ELF-1 (cell line): ENCODE results near the gene AGRN.

Source experiments
- DNase-seq: peaks from one replicate; pipeline ENCODE4 v3.0.0-alpha.2; 2016; ENCODE audit warnings: low read depth, low spot score

The AGRN gene

DNA sequence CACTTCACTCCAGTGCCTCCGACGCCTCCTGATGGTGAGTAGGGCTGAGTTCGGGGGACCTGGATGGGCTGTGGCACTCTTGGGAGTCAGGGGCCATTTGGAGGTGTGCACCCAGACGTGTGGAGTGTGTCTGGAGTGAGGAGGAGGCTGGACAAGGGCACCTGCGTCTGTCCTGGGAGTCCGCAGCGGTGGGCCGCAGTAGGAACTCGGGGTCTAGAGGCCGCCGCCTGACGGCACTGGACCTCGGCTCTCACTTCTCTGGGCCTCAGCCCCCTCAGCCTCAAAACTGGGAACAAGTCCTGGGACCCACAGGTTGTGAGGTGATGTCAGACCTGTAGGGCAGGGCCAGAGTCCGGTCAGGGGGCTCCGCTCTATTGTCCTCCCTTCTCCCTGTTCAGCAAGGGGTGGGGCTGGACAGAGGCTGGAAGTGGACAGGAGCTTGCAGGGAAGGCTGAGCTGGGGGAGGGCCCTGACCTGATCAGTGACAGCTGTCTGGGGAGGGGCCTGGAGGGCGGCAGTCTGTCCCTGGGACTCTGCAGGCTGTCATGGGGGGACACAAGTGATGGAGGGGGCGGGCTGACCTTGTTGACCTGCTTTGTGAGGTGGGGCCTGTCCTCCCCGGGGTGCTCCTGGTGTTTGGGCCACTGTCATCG is 15.5 kb downstream of the AGRN start:
- no peak for DNase-seq

DNA sequence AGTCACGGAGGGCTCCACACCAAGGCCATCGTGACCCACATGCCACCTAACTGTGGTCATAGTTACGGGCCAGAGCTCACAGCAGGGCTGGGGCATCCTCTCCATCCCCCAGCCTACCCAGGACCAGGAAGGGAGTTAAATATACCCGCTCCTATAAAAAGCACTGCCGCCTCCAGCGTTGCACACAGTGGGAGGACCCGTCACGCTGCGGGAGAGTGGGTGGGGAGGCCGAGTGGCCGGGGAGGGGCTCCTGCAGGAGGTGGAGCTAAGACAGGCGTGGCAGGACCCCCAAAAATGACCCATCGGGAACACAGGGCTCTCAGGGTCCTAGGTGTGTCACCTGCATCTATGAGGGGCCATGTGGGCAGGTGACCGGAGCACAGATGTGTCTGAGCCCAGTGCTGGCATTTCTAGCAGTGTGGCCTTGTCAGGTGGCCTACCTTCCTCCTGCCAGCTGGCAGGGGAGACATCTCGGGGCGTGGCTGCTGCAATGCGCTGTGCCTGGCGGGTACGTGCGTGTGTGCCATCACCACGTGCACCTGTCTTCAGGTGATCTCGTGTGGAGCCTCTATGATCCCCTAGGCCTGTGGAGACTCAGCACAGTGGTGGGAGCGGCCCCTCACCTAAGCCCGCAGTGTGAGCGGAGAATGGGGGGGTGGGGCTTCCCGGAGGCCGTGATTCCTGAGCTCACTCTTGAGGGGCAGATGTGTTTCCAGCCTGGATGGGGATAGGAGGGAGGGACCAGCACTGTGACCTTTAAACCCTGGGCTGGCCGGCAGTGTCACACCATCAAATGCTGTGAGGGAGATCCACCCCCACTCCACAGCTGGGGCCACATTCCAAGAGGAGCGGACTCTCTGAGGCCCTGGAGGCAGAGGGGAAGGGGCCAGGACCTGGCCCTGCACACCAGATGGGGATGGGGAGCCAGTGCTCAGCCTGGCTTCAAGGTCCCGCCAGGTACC is 17.7 kb downstream of the AGRN start:
- no peak for DNase-seq

DNA sequence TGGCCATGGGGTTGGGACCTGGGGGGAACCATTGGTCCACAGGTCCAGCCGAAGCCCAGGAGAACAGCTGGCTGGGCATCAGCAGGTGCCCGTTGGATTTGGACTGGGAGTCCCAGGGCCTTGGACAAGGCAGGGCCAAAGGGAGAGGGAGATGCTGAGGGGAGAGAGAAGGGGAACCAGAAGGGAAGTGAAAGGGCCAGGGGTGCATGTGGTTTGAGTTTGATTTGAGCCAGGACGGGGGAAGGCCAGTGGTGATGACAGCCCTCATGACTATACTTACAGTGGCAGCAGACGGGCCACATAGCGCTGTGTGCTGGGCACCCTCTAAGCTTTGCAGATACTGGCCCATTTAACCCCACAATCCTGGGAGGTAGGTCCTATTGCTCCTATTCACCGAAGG is 18.8 kb downstream of the AGRN start:
- DNase-seq, result no peak

DNA sequence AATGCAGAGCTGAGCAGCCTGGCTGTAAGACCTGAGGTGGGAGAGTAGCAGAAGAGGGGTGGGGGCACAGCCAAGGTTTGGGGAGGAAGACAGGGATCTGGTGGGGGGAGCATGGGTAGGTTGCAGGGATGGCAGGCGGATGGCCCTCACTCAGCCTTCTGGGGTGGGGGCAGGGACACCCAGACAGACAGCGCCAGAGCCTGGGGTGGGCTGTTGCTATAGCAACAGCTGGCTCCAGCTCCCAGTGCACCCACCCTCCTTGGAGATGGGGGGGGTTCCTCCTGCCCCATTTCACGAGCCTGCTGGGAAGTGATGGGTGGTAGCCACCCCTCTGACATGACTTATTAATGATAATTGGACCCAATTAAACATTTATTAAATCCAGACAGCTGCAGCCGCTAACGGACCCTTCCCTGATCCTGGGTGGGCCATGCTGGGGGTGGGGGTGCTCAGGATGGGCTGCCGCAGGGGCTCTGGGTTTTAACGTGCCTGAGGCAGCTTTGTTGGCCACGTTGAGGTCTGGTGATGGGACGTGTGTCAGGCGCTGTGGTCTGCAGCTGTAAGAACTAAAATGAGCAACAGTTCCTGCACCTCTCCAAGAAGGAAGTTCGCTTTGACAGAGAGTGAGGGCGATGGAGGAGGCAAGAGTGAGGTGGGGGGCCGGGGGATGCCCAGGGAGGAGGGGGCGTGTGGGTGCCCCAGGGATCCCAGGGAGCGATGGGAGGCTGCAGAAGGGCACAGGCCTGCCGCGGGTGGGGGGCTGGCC is 19.4 kb downstream of the AGRN start:
- DNase-seq, result no peak

DNA sequence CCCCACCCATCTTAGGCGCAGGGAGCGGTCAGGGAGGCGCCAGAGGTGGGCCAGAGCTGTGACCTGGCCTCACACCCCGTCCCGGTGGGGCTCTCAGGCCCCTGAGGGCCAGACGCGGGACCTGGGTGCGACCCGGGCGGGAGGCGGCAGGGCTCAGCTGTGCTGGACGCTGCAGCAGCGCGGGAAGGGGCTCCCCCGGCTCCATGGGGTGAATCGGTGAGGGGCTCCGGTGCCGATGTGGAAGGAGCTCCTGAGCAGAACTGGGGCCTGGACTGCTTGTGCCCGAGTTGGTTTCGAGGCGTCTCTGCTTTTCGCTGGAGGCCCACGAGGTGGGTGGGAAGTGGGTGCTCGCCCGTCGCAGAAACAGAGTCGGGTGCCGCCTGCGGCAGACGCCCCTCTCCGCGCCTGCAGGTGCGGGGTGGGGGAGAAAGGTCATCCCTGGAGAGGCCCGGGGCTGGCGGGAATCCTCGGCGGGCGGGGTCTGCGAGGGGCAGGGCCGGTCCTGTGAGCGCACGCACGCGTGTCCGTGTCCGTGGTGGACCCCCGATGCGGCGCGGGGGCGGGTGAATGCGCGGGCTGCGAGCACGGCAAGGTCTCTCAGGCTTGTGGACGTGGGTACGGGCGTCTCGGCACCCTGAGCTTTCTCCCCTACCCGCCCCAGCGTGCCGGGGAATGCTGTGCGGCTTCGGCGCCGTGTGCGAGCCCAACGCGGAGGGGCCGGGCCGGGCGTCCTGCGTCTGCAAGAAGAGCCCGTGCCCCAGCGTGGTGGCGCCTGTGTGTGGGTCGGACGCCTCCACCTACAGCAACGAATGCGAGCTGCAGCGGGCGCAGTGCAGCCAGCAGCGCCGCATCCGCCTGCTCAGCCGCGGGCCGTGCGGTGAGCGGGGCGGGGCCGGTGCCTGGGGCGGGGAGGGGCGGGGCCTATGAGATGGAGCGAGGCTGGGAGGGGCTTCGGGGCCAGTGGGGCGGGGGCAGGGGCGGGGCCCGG is 20.4 kb downstream of the AGRN start:
- peak; percentile 84 for DNase-seq

DNA sequence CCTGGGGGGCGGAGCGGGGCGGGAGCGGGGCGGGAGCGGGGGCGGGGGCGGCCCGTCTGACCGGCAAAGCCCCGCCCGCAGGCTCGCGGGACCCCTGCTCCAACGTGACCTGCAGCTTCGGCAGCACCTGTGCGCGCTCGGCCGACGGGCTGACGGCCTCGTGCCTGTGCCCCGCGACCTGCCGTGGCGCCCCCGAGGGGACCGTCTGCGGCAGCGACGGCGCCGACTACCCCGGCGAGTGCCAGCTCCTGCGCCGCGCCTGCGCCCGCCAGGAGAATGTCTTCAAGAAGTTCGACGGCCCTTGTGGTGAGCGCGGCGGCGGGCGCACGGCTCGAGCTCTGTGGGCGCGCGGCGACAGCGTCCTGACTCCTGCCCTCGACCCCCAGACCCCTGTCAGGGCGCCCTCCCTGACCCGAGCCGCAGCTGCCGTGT is 21.2 kb downstream of the AGRN start:
- DNase-seq, result peak; percentile 63

DNA sequence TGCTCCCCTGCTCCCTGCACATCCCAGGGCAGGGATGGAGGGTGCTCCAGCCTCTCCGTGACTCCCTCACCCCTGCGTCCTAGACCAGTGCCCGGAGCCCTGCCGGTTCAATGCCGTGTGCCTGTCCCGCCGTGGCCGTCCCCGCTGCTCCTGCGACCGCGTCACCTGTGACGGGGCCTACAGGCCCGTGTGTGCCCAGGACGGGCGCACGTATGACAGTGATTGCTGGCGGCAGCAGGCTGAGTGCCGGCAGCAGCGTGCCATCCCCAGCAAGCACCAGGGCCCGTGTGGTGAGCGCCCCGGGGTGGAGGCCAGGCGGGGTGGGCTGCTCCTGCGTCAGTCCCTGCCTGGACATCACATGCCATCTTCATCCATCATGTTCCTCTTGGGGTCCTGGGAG is 22.0 kb downstream of the AGRN start:
- no peak for DNase-seq

DNA sequence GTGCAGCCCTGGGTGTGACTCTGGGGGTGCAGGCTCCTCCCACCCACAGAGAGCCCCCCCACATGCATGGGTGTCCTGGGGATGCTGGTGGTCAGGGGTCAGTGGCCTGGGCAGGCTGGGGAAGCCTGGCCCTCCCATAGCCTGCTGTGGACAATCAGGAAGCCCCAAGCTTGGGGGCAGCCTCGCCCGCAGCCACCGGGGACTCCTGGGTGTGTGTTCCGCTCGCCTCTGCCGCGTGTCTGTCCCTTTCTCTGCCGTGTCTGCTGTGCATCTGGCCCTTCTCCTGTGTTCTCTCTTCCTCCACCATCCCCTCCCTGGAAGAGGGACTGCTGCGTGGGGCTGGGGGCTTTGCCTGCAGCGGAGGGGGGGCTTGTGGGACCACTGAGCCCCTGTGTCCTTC is 22.9 kb downstream of the AGRN start:
- DNase-seq, result no peak

DNA sequence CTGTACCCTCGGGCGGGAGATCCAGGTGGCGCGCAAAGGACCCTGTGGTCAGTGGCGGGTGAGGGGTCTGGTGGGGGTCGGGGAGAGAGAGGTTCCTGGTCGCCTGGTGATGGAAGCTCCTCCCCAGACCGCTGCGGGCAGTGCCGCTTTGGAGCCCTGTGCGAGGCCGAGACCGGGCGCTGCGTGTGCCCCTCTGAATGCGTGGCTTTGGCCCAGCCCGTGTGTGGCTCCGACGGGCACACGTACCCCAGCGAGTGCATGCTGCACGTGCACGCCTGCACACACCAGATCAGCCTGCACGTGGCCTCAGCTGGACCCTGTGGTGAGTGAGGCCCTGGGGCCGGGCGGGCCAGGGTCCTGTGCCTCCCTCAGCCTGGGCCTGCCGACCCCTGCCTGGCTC is 23.5 kb downstream of the AGRN start:
- no peak for DNase-seq

DNA sequence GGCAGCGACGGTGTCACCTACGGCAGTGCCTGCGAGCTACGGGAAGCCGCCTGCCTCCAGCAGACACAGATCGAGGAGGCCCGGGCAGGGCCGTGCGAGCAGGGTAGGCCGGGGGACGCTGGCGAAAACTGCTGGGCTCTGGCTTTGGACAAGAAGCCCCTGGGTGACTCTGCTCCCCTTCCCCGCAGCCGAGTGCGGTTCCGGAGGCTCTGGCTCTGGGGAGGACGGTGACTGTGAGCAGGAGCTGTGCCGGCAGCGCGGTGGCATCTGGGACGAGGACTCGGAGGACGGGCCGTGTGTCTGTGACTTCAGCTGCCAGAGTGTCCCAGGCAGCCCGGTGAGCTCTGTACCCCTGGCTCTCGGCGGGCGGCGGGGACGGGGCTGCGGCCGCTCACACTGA is 24.0 kb downstream of the AGRN start:
- DNase-seq, result no peak

DNA sequence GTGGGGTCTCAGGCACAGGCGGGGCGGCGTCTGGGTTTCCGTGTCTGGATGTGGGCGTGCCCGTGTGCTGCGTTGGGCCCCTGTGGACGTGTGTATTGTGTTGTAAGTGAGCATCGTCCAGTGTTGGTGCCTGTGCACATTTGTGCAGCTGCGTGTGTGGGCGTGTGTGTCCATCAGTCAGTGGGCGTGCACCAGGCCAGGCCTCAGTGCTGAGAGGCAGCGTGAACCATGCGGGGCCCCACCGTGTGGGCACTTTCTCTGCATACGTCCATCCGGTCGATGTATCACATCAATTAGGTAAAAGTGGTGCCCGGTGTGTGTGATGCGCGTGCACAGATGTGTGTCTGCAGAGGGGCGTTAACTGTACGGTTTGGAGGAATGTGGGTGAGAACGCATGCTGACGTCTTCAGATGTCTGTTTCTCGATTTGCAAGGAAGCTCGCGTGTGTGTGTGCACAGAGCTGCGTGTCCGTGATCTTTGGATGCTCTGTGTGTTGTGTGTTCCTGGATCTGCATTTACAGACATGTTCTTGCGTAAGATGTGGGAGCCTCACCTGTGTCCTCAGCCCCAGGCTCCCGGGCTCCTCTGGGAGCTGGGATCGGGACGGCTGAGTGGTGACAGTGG is 24.6 kb downstream of the AGRN start:
- DNase-seq, result no peak

DNA sequence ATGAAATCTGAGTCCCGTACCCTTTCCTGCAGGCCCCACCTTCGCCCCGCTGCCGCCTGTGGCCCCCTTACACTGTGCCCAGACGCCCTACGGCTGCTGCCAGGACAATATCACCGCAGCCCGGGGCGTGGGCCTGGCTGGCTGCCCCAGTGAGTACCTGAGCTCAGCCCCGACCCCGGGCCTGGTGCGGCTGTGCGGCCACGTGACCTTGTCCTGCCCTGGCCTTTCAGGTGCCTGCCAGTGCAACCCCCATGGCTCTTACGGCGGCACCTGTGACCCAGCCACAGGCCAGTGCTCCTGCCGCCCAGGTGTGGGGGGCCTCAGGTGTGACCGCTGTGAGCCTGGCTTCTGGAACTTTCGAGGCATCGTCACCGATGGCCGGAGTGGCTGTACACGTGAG is 25.2 kb downstream of the AGRN start:
- no peak for DNase-seq

DNA sequence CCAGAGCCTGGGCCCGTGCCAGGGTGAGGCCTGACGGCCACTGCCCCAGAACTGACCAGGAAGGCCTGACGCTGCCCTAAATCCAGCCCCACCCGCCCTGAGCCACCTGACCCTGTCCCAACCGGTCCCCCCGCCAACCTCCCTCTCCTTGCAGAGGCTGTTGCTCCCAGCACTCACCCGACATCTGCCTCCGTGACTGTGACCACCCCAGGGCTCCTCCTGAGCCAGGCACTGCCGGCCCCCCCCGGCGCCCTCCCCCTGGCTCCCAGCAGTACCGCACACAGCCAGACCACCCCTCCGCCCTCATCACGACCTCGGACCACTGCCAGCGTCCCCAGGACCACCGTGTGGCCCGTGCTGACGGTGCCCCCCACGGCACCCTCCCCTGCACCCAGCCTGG is 26.3 kb downstream of the AGRN start:
- no peak for DNase-seq

DNA sequence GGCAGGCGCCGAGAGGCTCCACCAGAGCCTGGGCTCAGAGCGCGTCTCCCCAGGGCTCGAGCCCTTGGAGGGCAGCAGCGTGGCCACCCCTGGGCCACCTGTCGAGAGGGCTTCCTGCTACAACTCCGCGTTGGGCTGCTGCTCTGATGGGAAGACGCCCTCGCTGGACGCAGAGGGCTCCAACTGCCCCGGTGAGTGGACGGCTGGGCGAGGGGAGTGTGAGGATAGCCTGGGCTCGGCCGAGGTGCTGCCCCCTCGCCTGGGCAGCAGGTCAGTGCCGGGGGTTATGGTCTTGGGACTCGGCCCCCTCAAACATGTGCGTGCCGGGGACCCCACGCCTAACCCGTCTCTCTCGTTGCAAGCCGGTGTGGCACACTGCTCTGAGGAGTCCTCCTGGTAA is 26.8 kb downstream of the AGRN start:
- no peak for DNase-seq

DNA sequence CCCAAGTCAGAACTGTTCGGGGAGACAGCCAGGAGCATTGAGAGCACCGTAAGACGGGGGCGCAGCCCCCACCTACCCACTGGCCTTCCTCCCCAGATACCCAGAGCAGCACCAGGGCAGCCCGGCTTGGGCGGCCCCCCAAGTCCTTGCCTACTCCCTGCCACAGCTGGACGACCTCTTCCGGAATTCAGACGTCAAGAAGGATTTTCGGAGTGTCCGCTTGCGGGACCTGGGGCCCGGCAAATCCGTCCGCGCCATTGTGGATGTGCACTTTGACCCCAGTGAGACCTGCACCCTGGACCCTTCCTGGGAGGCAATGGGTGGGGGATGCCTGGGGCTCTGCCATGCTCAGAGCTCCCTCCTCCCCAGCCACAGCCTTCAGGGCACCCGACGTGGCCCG is 27.5 kb downstream of the AGRN start:
- DNase-seq, result no peak

DNA sequence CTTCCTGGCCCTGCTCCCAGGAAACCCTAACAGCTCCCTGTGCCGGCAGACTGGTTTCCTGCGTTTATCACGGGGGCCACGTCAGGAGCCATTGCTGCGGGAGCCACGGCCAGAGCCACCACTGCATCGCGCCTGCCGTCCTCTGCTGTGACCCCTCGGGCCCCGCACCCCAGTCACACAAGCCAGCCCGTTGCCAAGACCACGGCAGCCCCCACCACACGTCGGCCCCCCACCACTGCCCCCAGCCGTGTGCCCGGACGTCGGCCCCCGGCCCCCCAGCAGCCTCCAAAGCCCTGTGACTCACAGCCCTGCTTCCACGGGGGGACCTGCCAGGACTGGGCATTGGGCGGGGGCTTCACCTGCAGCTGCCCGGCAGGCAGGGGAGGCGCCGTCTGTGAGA is 28.0 kb downstream of the AGRN start:
- DNase-seq, result no peak

DNA sequence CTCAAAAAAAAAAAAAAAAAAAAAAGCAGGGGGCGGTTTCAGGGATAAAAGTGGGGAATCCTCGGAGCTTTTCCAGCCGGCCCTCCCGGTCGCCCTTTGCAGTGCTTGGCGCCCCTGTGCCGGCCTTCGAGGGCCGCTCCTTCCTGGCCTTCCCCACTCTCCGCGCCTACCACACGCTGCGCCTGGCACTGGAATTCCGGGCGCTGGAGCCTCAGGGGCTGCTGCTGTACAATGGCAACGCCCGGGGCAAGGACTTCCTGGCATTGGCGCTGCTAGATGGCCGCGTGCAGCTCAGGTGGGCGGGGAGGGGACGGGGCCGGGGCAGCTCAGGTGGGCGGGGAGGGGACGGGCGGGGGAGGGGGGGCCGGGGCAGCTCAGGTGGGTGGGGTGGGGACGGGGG is 28.8 kb downstream of the AGRN start:
- DNase-seq, result no peak

DNA sequence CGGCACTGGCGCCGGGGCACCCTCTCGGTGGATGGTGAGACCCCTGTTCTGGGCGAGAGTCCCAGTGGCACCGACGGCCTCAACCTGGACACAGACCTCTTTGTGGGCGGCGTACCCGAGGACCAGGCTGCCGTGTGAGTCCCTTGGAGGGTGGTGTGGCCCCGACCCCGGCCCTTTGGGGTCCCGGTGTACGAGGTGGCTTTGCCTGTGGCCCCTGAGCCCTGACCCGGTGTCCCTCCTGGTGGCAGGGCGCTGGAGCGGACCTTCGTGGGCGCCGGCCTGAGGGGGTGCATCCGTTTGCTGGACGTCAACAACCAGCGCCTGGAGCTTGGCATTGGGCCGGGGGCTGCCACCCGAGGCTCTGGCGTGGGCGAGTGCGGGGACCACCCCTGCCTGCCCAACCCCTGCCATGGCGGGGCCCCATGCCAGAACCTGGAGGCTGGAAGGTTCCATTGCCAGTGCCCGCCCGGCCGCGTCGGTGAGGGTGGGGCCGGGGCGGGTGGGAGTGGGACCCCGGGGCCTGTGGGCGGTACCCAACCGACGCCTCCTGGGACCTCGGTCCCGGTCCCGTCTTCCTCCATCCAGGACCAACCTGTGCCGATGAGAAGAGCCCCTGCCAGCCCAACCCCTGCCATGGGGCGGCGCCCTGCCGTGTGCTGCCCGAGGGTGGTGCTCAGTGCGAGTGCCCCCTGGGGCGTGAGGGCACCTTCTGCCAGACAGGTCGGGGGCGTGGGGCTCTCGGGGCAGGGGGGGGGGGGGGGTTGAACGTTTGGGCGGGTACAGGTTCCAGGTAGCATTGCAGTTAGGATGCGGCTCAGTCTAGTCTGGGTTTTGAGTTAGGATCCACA is 29.6 kb downstream of the AGRN start:
- no peak for DNase-seq

DNA sequence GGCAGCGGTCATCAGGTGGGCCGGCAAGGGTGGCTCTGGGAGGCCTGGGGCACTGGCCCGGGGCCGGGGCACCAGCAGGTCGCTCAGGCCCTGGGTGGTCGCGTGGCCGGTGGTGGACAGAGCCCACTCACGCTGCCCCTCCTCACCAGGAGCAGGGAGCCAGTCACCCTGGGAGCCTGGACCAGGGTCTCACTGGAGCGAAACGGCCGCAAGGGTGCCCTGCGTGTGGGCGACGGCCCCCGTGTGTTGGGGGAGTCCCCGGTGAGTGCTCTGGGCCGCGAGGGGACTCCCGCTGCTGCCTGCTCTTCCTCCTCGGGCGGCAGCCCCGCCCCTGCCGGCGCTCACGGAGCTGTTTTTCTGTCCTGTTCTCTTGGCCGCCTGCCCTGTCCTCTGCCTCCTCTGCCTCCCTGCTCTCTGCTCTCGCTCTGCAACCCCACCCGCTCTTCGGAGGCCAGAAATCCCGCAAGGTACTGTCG is 30.7 kb downstream of the AGRN start:
- no peak for DNase-seq
